Measurements from ENCODE around the gene RAD23A. TPM values are rescaled to one million over a fixed set of nuclear protein-coding genes. Genes with fewer than 3 reads are reported as not detected.
A peak's percentile ranks its signal among the peaks of the same experiment; 100 is the strongest.

RAD23A gene
- total and polyA plus RNA-seq, 2 donors (not counting 1 experiment from before 2014, with no cell fraction given) = 46.2 to 72.2 TPM

- H3K27me3 ChIP-seq (ENCODE audit: control insufficient read depth, insufficient read depth, low read length) = no peaks in the 10 kb centered on the region
- no peak overlapping the region for H3K4me3 ChIP-seq (replicated peaks in 1 of 4; ENCODE audit: control extremely low read depth in 1 of 4, insufficient read depth in 1 of 4, low read depth in 3 of 4, low read length in 4 of 4)
- H3K79me2 ChIP-seq (ENCODE audit: control insufficient read depth, insufficient read depth, low read length) = no peaks in the 10 kb centered on the region
- no peaks in the 10 kb centered on the region for H3K9me3 ChIP-seq (ENCODE audit: control insufficient read depth, insufficient read depth, low read depth, low read length)
- H3K27ac ChIP-seq (ENCODE audit: insufficient read depth, low read length) = no peak overlapping the region
- peak; percentile 56 to 79 for DNase-seq (ENCODE audit: low read depth in 2 of 2)
- H4K20me1 ChIP-seq (ENCODE audit: control insufficient read depth, extremely low read depth, insufficient read depth, low read length) = no peaks in the 10 kb centered on the region
- H3K9ac ChIP-seq (ENCODE audit: insufficient read depth, low read length) = no peak overlapping the region
- H2AFZ ChIP-seq (ENCODE audit: low read length) = no peak overlapping the region
- H3K4me1 ChIP-seq (ENCODE audit: control insufficient read depth, extremely low read depth, insufficient read depth, low read length) = peaks cover 11% of the 10 kb centered on the region
- no peaks in the 10 kb centered on the region for H3K36me3 ChIP-seq (ENCODE audit: control insufficient read depth, insufficient read depth, low read length)
- no peak for TF ChIP-seq EZH2 (IDR thresholded peaks at IDR 0.05; ENCODE audit: low read length, missing control alignments)
- TF ChIP-seq CTCF (conservative IDR thresholded peaks at IDR 0.05 in 1 of 2, IDR thresholded peaks at IDR 0.05 in 1 of 2; ENCODE audit: low read depth in 1 of 2, low read length in 2 of 2) = no peak
- no peak overlapping the region for H3K4me2 ChIP-seq (ENCODE audit: extremely low read depth, insufficient read depth, low read length)
Measured at GRCh38 chr19:12985049-12985776, 39.6 kb downstream of the RAD23A start.

- peaks cover 11% of the 10 kb centered on the region for H3K4me1 ChIP-seq (ENCODE audit: control insufficient read depth, extremely low read depth, insufficient read depth, low read length)
- no peak for DNase-seq (ENCODE audit: low read depth in 2 of 2)
- no peak overlapping the region for H3K4me2 ChIP-seq (ENCODE audit: extremely low read depth, insufficient read depth, low read length)
Measured at GRCh38 chr19:12986726-12987125, 41.1 kb downstream of the RAD23A start.

GRCh38 chr19:12987190-12987589 is 41.5 kb downstream of the RAD23A start:
- no peaks in the 10 kb centered on the region for H4K20me1 ChIP-seq (ENCODE audit: control insufficient read depth, extremely low read depth, insufficient read depth, low read length)
- DNase-seq (ENCODE audit: low read depth in 2 of 2) = no peak

More at GRCh38 chr19:12986726-12987125, 41.1 kb downstream of the RAD23A start:
- Histone ChIP-seq H2AFZ (ENCODE audit: low read length) (no peak overlapping the region), H4K20me1 (ENCODE audit: control insufficient read depth, extremely low read depth, insufficient read depth, low read length) (no peaks in the 10 kb centered on the region), H3K27ac (ENCODE audit: insufficient read depth, low read length) (no peak overlapping the region), H3K27me3 (ENCODE audit: control insufficient read depth, insufficient read depth, low read length) (no peaks in the 10 kb centered on the region), H3K9me3 (ENCODE audit: control insufficient read depth, insufficient read depth, low read depth, low read length) (no peaks in the 10 kb centered on the region), H3K4me3 (replicated peaks in 1 of 4; ENCODE audit: control extremely low read depth in 1 of 4, insufficient read depth in 1 of 4, low read depth in 3 of 4, low read length in 4 of 4) (no peak overlapping the region), H3K79me2 (ENCODE audit: control insufficient read depth, insufficient read depth, low read length) (no peaks in the 10 kb centered on the region), H3K9ac (ENCODE audit: insufficient read depth, low read length) (no peak overlapping the region), H3K36me3 (ENCODE audit: control insufficient read depth, insufficient read depth, low read length) (no peaks in the 10 kb centered on the region)
- TF ChIP-seq CTCF (conservative IDR thresholded peaks at IDR 0.05 in 1 of 2, IDR thresholded peaks at IDR 0.05 in 1 of 2; ENCODE audit: low read depth in 1 of 2, low read length in 2 of 2) (no peak), EZH2 (IDR thresholded peaks at IDR 0.05; ENCODE audit: low read length, missing control alignments) (no peak)

More at GRCh38 chr19:12987190-12987589, 41.5 kb downstream of the RAD23A start:
- H3K9me3 ChIP-seq (ENCODE audit: control insufficient read depth, insufficient read depth, low read depth, low read length) = no peaks in the 10 kb centered on the region
- H3K4me1 ChIP-seq (ENCODE audit: control insufficient read depth, extremely low read depth, insufficient read depth, low read length) = peaks cover 11% of the 10 kb centered on the region
- no peak overlapping the region for H3K4me3 ChIP-seq (replicated peaks in 1 of 4; ENCODE audit: control extremely low read depth in 1 of 4, insufficient read depth in 1 of 4, low read depth in 3 of 4, low read length in 4 of 4)
- H3K9ac ChIP-seq (ENCODE audit: insufficient read depth, low read length) = no peak overlapping the region
- no peak overlapping the region for H3K4me2 ChIP-seq (ENCODE audit: extremely low read depth, insufficient read depth, low read length)
- no peaks in the 10 kb centered on the region for H3K36me3 ChIP-seq (ENCODE audit: control insufficient read depth, insufficient read depth, low read length)
- no peak for TF ChIP-seq CTCF (conservative IDR thresholded peaks at IDR 0.05 in 1 of 2, IDR thresholded peaks at IDR 0.05 in 1 of 2; ENCODE audit: low read depth in 1 of 2, low read length in 2 of 2)
- no peaks in the 10 kb centered on the region for H3K79me2 ChIP-seq (ENCODE audit: control insufficient read depth, insufficient read depth, low read length)
- H2AFZ ChIP-seq (ENCODE audit: low read length) = no peak overlapping the region
- H3K27ac ChIP-seq (ENCODE audit: insufficient read depth, low read length) = no peak overlapping the region
- no peaks in the 10 kb centered on the region for H3K27me3 ChIP-seq (ENCODE audit: control insufficient read depth, insufficient read depth, low read length)
